Measurements from ENCODE around the gene SLF2.

Gene SLF2

DNA sequence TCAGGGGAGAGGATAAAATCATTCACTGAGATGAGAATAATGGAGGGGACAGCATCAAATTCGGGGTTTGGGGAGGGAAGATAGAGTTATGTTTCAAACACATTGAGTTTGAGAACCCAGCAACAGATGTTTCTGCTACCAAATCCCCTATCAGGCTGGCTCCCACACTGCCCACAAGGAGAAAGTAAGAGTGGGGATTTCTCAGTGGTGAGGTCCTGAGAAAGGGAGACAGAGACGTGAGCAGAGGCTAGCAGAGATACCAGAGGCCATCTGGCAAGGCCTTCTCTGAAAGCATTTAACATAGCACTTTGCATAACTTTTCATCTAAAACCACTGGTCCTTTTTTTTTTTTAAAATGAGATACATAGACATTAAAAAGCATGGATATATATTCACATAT lies 7.8 kb upstream of the SLF2 start:
- H3K27me3 ChIP-seq (ENCODE audit: control insufficient read depth, insufficient read depth, low read length), result no peaks in the 10 kb centered on the region
- H3K9ac ChIP-seq (ENCODE audit: low read depth, low read length), result no peak overlapping the region
- no peak overlapping the region for H3K27ac ChIP-seq (ENCODE audit: low read depth, low read length)
- no peak overlapping the region for H3K4me3 ChIP-seq (ENCODE audit: low read depth, low read length)
- H3K36me3 ChIP-seq (ENCODE audit: control insufficient read depth, insufficient read depth, low read length), result no peaks in the 10 kb centered on the region
- peaks cover 8% of the 10 kb centered on the region for H3K4me1 ChIP-seq (ENCODE audit: control insufficient read depth, insufficient read depth, low read length)
- no peaks in the 10 kb centered on the region for H3K9me3 ChIP-seq (ENCODE audit: control insufficient read depth, insufficient read depth, low read length)

DNA sequence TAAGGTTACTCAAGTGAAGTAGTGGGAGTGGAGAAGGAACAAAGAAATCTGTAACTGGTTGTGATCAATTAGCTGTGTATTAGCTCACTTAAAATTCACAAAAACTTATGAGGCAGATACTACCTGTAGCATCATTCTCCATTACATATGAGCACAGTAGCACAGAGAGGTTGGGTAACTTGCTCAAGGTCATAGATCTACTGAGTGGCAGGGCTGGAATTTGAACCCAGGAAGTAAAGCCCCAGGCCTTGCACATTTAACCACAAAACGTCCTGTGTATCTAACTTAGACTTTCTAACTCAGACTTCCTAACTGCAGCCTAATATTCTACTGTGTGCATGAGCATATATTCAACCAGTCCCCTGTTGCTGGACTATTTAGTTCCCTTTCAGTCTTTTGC lies 5.6 kb upstream of the SLF2 start:
- Histone ChIP-seq H3K4me3 (ENCODE audit: low read depth, low read length) (no peak overlapping the region), H3K36me3 (ENCODE audit: control insufficient read depth, insufficient read depth, low read length) (no peaks in the 10 kb centered on the region), H3K4me1 (ENCODE audit: control insufficient read depth, insufficient read depth, low read length) (peaks cover 14% of the 10 kb centered on the region), H3K9me3 (ENCODE audit: control insufficient read depth, insufficient read depth, low read length) (no peaks in the 10 kb centered on the region), H3K27ac (ENCODE audit: low read depth, low read length) (no peak overlapping the region), H3K9ac (ENCODE audit: low read depth, low read length) (no peak overlapping the region), H3K27me3 (ENCODE audit: control insufficient read depth, insufficient read depth, low read length) (no peaks in the 10 kb centered on the region)

DNA sequence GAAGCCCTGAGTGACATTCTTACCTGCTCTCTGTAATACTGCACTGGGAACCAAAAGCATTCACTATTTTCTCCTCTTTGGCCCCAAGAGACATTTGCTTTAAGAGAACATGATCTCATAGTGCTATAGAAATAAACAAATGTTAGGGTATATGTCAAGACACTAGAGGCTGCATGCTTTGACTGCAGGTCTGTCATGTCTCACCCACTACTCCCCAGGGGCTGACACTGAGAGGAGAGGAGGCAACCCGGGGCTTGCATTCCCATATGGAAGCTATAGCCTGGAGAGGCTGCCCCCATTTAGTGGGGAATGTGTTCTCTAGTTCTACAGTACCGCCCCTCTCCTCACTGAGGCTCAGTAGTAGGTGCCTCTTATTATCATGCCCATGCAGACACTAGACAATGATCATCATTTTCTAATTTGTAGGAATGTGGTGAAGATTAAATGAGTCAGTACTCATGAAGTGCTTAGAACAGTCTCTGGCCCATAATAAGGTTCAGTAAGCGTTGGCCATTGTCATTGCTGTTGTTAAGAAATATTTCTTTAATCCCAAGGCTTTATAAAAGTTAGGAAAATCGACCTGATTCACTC lies 4.9 kb upstream of the SLF2 start:
- Histone ChIP-seq H3K9me3 (ENCODE audit: control insufficient read depth, insufficient read depth, low read length) (no peaks in the 10 kb centered on the region), H3K27ac (ENCODE audit: low read depth, low read length) (no peak overlapping the region), H3K4me3 (ENCODE audit: low read depth, low read length) (no peak overlapping the region), H3K4me1 (ENCODE audit: control insufficient read depth, insufficient read depth, low read length) (peaks cover 16% of the 10 kb centered on the region), H3K27me3 (ENCODE audit: control insufficient read depth, insufficient read depth, low read length) (no peaks in the 10 kb centered on the region), H3K9ac (ENCODE audit: low read depth, low read length) (no peak overlapping the region), H3K36me3 (ENCODE audit: control insufficient read depth, insufficient read depth, low read length) (no peaks in the 10 kb centered on the region)

- Histone ChIP-seq H3K4me1 (ENCODE audit: control insufficient read depth, insufficient read depth, low read length) (peaks cover 16% of the 10 kb centered on the region), H3K4me3 (ENCODE audit: low read depth, low read length) (no peak overlapping the region), H3K9me3 (ENCODE audit: control insufficient read depth, insufficient read depth, low read length) (no peaks in the 10 kb centered on the region), H3K27me3 (ENCODE audit: control insufficient read depth, insufficient read depth, low read length) (no peaks in the 10 kb centered on the region), H3K36me3 (ENCODE audit: control insufficient read depth, insufficient read depth, low read length) (no peaks in the 10 kb centered on the region), H3K27ac (ENCODE audit: low read depth, low read length) (no peak overlapping the region), H3K9ac (ENCODE audit: low read depth, low read length) (no peak overlapping the region)
These were observed 4.4 kb upstream of the SLF2 start for GRCh38 chr10:100908378-100908777.

- no peak overlapping the region for H3K4me3 ChIP-seq (ENCODE audit: low read depth, low read length)
- H3K9me3 ChIP-seq (ENCODE audit: control insufficient read depth, insufficient read depth, low read length), result no peaks in the 10 kb centered on the region
- peak overlapping the region; percentile 64 for H3K27ac ChIP-seq (ENCODE audit: low read depth, low read length)
- peaks cover 4% of the 10 kb centered on the region; the same call in 1 of the 2 replicates for H3K36me3 ChIP-seq (ENCODE audit: control insufficient read depth, insufficient read depth, low read length)
- no peaks in the 10 kb centered on the region for H3K27me3 ChIP-seq (ENCODE audit: control insufficient read depth, insufficient read depth, low read length)
- H3K4me1 ChIP-seq (ENCODE audit: control insufficient read depth, insufficient read depth, low read length), result peaks cover 16% of the 10 kb centered on the region
- no peak overlapping the region for H3K9ac ChIP-seq (ENCODE audit: low read depth, low read length)
These were observed 3.1 kb upstream of the SLF2 start for GRCh38 chr10:100909501-100910263.

- H3K27ac ChIP-seq (ENCODE audit: low read depth, low read length), result no peak overlapping the region
- H3K36me3 ChIP-seq (ENCODE audit: control insufficient read depth, insufficient read depth, low read length), result peaks cover 20% of the 10 kb centered on the region
- H3K9ac ChIP-seq (ENCODE audit: low read depth, low read length), result no peak overlapping the region
- no peaks in the 10 kb centered on the region for H3K27me3 ChIP-seq (ENCODE audit: control insufficient read depth, insufficient read depth, low read length)
- no peak overlapping the region for H3K4me3 ChIP-seq (ENCODE audit: low read depth, low read length)
- peaks cover 16% of the 10 kb centered on the region for H3K4me1 ChIP-seq (ENCODE audit: control insufficient read depth, insufficient read depth, low read length)
- H3K9me3 ChIP-seq (ENCODE audit: control insufficient read depth, insufficient read depth, low read length), result no peaks in the 10 kb centered on the region
These were observed 1.3 kb upstream of the SLF2 start for GRCh38 chr10:100911472-100911871.

- Histone ChIP-seq H3K4me1 (ENCODE audit: control insufficient read depth, insufficient read depth, low read length) (peaks cover 16% of the 10 kb centered on the region), H3K4me3 (ENCODE audit: low read depth, low read length) (peak overlapping the region; percentile 92), H3K27me3 (ENCODE audit: control insufficient read depth, insufficient read depth, low read length) (no peaks in the 10 kb centered on the region), H3K9ac (ENCODE audit: low read depth, low read length) (peak overlapping the region; percentile 53), H3K27ac (ENCODE audit: low read depth, low read length) (peak overlapping the region; percentile 85), H3K9me3 (ENCODE audit: control insufficient read depth, insufficient read depth, low read length) (no peaks in the 10 kb centered on the region), H3K36me3 (ENCODE audit: control insufficient read depth, insufficient read depth, low read length) (peaks cover 27% of the 10 kb centered on the region)
These were observed 654 bp upstream of the SLF2 start for GRCh38 chr10:100912013-100912604.

- H3K27me3 ChIP-seq (ENCODE audit: control insufficient read depth, insufficient read depth, low read length), result no peaks in the 10 kb centered on the region
- no peak overlapping the region for H3K27ac ChIP-seq (ENCODE audit: low read depth, low read length)
- H3K9me3 ChIP-seq (ENCODE audit: control insufficient read depth, insufficient read depth, low read length), result no peaks in the 10 kb centered on the region
- peak overlapping the region; percentile 92 for H3K4me3 ChIP-seq (ENCODE audit: low read depth, low read length)
- H3K9ac ChIP-seq (ENCODE audit: low read depth, low read length), result no peak overlapping the region
- H3K36me3 ChIP-seq (ENCODE audit: control insufficient read depth, insufficient read depth, low read length), result peaks cover 40% of the 10 kb centered on the region
- H3K4me1 ChIP-seq (ENCODE audit: control insufficient read depth, insufficient read depth, low read length), result peaks cover 16% of the 10 kb centered on the region
These were observed 705 bp downstream of the SLF2 start for GRCh38 chr10:100913470-100913865.

- Histone ChIP-seq H3K4me3 (ENCODE audit: low read depth, low read length) (no peak overlapping the region), H3K36me3 (ENCODE audit: control insufficient read depth, insufficient read depth, low read length) (peaks cover 74% of the 10 kb centered on the region), H3K4me1 (ENCODE audit: control insufficient read depth, insufficient read depth, low read length) (peaks cover 4% of the 10 kb centered on the region; the same call in 1 of the 2 replicates), H3K9me3 (ENCODE audit: control insufficient read depth, insufficient read depth, low read length) (no peaks in the 10 kb centered on the region), H3K9ac (ENCODE audit: low read depth, low read length) (no peak overlapping the region), H3K27me3 (ENCODE audit: control insufficient read depth, insufficient read depth, low read length) (no peaks in the 10 kb centered on the region), H3K27ac (ENCODE audit: low read depth, low read length) (no peak overlapping the region)
These were observed 4.3 kb downstream of the SLF2 start for GRCh38 chr10:100917071-100917470.

GRCh38 chr10:100923580-100923979 lies 10.8 kb downstream of the SLF2 start:
- Histone ChIP-seq H3K27ac (ENCODE audit: low read depth, low read length) (no peak overlapping the region), H3K4me1 (ENCODE audit: control insufficient read depth, insufficient read depth, low read length) (peaks cover 2% of the 10 kb centered on the region; the same call in 1 of the 2 replicates), H3K9me3 (ENCODE audit: control insufficient read depth, insufficient read depth, low read length) (no peaks in the 10 kb centered on the region), H3K9ac (ENCODE audit: low read depth, low read length) (no peak overlapping the region), H3K4me3 (ENCODE audit: low read depth, low read length) (no peak overlapping the region), H3K36me3 (ENCODE audit: control insufficient read depth, insufficient read depth, low read length) (peaks cover 83% of the 10 kb centered on the region), H3K27me3 (ENCODE audit: control insufficient read depth, insufficient read depth, low read length) (no peaks in the 10 kb centered on the region)

- H3K36me3 ChIP-seq (ENCODE audit: control insufficient read depth, insufficient read depth, low read length), result peaks cover 87% of the 10 kb centered on the region
- H3K9ac ChIP-seq (ENCODE audit: low read depth, low read length), result no peak overlapping the region
- no peak overlapping the region for H3K4me3 ChIP-seq (ENCODE audit: low read depth, low read length)
- H3K27me3 ChIP-seq (ENCODE audit: control insufficient read depth, insufficient read depth, low read length), result no peaks in the 10 kb centered on the region
- H3K27ac ChIP-seq (ENCODE audit: low read depth, low read length), result no peak overlapping the region
- no peaks in the 10 kb centered on the region for H3K9me3 ChIP-seq (ENCODE audit: control insufficient read depth, insufficient read depth, low read length)
- H3K4me1 ChIP-seq (ENCODE audit: control insufficient read depth, insufficient read depth, low read length), result peaks cover 2% of the 10 kb centered on the region; the same call in 1 of the 2 replicates
These were observed 14.5 kb downstream of the SLF2 start for GRCh38 chr10:100927266-100927665.

All from HUES48 (cell line).